GM19397 (cell line): Measurements from ENCODE around the gene UBE4B.
"Not testable (repeated sequence)": the region's sequence is repeated elsewhere in the genome, so short reads cannot be mapped to it uniquely, and the experiment has no call there.

Source experiments
- ATAC-seq: cut with Tn5 transposase; IDR thresholded peaks from one replicate; pipeline ENCODE4 v1.9.1; 2021; ENCODE audit warnings: mild to moderate bottlenecking, moderate library complexity; ENCODE audit not compliant: unreplicated experiment

The UBE4B gene

DNA sequence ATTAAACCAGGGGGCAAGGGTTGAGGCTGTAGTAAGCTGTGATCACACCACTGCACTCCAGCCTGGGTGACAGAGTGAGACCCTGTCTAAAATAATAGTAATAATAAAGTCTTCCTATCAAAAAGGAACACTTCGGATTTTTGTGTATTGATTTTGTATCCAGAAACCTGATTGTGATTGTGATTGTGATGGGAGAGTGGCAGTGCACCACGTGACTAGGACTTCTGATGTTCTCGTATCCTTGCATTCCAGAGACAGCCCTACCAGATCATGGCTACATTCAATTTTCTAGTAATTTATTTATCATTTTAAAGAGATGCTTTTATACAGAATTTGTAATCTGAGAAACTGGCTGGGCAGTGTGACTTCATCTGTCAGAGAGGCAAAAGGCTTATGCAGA lies 175.1 kb downstream of the UBE4B start:
- ATAC-seq, result no peak

DNA sequence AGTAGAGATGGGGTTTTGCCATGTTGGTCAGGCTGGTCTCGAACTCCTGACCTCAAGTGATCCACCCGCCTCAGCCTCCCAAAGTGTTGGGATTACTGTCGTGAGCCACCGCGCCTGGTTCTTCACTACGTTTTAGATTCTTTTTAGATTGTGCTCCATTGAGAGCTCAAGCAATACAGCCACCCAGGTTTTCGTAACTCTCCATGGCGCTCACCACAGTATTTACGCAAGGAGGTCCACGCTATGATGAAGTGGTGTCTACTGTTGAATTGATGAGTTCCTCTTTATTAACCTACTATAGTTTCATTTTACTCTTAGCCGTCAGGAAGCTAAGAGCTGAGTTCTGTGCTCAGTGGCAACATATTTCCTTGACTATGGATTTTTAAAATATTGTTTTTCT lies 175.8 kb downstream of the UBE4B start:
- no peak for ATAC-seq

DNA sequence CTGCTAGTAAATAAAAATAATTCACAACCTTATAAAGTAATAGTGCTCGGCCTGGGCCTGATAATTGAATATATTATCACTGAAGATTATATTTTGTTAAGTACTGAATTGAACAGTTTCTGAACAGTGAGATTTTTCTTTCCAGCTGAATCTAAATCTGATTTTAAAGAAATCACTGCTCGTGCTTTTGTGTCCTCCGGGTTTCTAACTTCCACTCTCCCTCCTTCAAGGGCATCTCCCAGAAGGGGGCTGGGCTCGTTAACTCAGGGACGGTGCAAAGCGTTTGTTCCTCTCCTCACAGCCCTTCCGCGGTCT lies 176.8 kb downstream of the UBE4B start:
- no peak for ATAC-seq

DNA sequence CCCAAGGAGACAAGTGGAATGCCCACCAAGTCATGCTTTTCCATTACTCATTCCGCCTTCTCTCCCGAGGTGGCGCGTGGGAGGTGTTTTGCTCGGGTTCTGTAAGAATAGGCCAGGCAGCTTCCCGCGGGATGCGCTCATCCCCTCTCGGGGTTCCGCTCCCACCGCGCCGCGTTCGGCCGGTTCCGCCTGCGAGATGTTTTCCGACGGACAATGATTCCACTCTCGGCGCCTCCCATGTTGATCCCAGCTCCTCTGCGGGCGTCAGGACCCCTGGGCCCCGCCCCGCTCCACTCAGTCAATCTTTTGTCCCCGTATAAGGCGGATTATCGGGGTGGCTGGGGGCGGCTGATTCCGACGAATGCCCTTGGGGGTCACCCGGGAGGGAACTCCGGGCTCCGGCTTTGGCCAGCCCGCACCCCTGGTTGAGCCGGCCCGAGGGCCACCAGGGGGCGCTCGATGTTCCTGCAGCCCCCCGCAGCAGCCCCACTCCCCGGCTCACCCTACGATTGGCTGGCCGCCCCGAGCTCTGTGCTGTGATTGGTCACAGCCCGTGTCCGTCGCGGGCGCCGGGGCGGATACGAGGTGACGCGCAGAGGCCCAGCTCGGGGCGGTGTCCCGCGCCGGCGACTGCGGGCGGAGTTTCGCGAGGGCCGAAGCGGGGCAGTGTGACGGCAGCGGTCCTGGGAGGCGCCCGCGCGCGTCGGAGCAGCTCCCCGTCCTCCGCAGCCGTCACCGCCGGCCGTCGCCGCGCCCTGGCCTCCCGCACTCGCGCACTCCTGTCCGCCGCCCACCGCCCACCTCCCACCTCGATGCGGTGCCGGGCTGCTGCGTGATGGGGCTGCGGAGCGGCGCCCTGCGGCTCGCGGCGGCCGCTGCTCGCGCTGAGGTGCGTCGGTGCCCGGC lies 177.4 kb downstream of the UBE4B start, which contains the start of gene KIF1B:
Gene KIF1B (plus strand): TSS at position 666 of the 906 bp plus-strand sequence. CDS start 21,759 bp downstream, outside the sequence.
- peak; percentile 98 for ATAC-seq

DNA sequence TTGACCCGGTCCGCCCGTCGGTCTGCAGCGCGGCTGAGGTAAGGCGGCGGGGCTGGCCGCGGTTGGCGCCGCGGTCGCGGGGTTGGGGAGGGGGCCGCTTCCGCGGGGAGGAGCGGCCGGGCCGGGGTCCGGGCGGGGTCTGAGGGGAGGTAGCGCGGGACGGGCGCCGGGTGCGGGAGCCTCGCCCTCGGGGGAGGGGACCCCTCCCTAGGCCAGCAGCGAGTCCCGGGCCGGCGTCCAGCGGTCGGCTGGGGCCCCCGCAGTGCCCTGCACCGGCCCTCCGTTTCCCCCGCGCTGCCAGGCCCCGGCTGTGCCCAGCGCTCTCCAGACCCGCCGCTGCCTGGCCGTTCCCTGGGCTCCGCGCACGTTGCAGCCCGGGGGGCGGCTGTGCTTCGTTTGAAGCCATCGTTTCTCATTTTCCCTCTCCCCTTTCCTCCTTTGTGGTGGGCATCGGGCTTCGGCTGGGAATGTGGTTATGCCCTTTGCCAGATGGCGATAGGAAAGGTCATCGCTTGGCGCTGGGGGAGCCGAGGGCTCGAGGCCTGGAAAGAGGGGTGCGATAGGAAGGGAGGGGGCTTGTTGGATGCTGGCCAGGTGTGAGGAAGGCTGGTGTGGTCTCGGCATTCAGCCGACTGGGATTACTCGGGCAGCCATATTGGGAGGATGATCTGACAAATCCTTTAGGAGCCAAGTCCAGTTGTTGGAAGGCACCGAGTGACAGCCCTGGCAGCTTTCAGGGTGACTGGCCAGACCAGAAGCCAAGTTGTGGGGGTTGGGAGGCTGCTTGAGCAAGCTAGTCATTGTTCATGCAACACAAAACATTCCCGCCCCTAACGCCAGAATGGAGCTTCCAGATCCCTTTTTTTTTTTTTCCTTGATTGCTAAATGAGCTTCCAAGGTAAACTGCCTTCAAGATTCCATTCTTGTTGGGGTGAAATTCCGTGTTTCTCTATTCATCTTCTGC lies 178.4 kb downstream of the UBE4B start:
- peak; percentile 18 for ATAC-seq

DNA sequence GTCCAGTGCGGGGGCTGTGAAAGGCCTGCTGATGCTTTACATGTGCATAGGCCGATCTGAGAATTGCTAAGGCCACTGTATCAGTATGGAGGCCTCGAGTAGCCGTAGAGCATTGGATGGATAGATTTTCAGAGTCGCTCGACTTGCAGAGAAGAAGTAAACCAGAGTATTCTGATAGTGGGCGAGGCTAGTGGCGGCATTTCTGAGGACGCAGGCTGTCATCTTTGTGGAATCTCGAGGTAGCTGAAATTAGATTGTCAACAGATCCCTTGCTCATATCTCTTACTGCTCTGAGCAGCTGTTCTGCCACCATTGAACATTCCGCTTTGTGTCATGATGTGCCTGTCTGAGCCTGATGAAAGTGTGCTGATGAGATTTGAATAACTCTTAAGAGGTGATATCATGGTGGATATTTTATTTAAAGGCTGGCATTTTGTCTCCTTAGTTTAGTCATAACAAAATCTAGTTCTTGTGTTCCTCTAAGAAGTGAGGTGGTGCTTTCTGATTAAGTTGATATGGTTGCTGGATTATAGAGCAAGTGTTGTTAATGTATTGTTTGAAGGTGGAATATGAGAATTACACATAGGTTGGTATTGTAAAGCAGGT lies 179.2 kb downstream of the UBE4B start:
- ATAC-seq, result no peak

DNA sequence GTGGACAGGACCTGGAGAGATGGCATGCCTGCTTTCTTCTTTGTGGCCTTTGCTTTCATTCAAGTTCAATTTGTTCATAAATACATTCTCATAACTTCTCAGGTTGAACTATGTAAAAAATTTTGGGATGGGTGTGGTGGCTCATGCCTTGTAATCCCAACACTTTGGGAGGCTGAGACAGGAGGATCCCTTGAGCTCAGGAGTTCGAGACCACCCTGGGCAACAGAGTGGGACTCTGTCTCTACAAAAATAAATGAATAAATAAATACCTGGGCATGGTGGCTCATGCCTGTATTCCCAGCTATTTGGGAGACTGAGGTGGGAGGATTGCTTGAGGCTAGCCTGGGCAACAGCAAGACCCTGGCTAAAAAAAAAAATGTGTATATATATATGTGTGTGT lies 179.7 kb downstream of the UBE4B start:
- no peak for ATAC-seq

DNA sequence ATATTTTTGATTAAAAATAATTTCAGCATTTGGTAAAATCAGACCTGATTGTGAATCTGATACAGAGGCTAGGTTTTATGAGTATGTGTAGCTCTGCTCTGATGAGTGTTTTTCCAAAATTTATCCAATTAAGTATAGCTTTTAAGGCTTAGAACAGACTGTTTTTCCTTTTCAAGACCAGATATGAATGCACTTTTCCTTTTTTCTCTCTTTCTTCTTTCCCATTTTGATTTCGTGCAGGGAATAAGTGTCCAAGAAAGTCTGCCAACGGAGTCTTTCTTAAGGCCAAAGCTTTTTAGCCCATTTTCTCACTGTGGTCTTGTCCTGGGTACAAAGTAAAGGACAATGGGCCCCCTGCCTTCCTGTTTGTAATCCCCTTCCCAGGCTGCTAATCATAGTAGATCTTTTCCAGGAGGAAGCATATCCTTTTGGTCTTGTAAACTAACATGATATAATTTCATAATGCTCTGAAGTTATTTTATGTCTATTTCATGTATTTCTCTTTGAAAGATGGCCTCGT lies 180.5 kb downstream of the UBE4B start:
- no peak for ATAC-seq

DNA sequence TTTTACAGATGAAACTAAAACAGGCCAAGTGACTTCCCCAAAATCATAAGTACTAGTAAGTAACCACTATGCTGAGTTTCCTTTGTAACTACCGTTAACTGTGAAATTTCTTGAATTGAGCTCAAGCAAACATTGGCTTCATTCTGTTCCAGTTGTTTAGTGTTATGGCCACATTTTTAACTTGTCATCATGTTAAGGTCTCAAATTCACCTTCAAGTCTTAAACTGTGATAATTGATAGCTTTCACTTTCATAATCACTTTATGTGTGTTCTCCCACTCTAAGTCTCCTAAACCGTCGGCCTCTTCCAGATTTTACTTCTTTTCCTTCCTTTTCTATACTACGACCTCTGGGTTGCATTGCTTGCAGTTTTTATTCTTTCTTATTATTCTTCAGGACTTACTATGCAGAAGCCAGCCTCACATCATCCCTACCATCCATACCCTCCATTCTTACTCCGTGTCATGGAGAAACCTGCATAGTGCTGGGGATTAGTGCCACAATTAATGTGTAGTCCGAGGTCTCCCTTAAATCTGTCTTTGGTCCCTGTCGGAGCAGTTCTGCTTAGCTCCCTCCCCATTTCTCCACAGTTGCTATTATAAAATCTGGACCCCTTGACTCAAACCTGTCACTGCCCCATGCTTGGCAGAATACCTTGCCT lies 183.5 kb downstream of the UBE4B start:
- no peak for ATAC-seq

DNA sequence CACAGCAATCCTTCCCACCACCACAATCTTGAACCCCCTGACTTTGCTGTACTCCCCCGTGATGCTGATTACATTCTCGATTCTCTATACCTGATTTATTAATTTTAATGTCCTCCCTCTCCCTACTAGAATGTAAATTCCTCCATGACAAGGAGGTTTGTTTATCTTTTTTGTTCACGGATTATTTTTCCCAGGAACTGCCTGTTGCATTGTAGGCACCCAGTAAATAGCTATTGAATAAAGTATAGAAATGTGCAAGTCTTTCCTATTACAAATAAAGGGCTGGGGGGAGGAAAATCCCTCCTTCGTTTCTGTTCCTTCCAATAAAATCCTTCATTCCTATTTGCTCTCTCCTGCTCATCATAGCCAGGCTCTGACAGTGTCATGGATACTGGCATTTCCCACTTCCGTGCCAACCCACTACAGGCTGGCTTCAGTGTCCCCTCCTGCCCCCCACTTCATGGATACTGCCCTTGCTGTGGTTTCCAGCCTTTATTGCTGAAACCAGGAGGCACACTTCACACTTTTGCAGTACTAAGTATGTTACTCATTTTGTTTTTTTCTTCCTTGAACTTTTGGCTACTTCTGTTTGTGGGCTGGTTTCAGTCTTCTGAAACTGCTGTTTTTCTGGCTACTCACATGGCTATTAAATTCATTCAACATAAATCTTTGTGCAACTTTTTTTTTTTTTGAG lies 185.1 kb downstream of the UBE4B start:
- no peak for ATAC-seq

DNA sequence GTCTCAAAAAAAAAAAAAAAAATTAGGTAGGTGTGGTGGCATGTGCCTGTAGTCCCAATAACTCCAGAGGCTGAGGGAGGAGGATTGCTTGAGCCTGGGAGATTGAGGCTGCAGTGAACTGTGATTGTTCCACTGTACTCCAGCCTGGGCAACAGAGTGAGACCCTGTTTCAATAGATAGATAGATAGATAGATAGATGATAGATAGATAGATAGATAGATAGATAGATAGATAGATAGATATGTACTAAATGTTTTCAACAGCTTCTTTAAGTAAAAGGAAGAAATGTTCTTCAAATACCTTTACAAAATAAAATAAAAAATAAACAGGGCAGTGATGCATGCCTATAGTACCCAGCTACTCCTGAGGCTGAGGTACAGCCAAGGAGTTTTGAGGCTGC lies 187.4 kb downstream of the UBE4B start:
- ATAC-seq, result no peak

DNA sequence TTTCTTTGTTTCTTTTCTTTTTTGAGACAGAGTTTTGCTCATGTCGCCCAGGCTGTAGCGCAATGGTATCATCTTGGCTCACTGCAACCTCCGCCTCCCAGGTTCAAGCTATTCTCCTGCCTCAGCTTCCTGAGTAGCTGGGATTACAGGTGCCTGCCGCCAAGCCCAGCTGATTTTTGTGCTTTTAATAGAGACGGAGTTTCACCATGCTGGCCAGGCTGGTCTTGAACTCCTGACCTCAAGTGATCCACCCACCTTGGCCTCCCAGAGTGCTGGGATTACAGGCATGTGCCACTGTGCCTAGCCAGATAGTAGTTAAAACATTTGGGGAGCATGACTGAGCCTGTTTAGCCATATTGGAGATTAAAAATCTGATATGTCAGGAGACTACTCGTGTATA lies 187.9 kb downstream of the UBE4B start:
- ATAC-seq, result not testable (repeated sequence)

DNA sequence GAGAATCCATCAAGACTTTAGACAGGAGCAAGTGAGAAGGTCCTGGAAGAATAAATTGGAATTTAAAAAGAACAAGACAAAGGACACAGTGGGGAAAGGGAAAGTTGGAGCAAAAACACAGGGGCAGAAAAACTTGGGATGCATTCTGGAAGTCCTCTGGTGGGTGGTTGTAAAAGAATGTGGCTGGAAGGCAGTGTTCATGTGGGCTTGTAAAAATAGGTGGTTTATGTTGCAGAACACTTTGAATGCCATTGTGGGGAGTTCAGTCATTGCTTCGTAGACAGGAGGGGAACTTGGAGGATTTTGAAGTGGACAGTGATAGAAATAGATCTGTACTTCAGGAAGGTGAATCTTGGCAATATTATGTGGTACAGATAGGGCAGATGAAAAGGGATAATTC lies 192.8 kb downstream of the UBE4B start:
- ATAC-seq, result no peak

DNA sequence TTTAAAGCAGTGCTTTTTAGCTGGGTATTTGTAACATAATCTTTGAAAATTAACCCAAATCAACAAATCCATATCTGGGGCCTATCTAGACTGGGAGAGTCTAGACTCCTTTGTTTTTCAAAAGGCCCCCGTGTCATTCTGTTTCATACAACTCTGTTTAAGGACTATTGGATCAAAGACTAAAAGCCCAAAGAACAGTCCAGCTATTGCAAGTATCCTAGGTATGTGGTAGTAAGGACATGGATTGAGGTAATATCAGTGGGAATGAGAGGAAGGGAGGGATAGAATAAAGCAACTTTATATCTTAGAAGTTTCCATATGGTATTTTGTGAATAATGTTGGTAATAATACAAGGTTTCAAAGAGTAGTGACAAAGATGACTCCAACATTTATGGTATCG lies 195.8 kb downstream of the UBE4B start:
- no peak for ATAC-seq

DNA sequence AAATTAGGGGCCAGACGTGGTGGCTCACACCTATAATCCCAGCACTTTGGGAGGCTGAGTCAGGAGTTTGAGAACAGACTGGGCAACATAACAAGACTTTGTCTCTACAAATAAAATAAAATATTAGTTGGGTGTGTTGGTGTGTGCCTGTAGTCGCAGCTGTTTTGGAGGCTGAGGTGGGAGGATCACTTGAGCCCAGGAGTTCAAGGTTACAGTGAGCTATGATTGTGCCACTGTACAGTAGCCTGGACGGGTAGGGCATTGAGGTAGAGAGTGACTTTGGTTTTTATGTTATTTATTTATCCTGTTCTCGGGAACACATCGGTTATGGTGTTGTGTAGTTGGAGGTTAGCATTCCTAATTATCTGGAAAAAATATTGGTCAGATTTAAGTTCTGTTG lies 197.1 kb downstream of the UBE4B start:
- ATAC-seq, result no peak
